ENCODE measurements around the gene DNAJB12. TPM values are rescaled to one million over a fixed set of nuclear protein-coding genes. Genes with fewer than 3 reads are reported as not detected.

DNAJB12 gene
- total RNA-seq, 1 experiment from 2014 or later, result 25.8 TPM

GRCh38 chr10:72315611-72316385 is 38.9 kb downstream of the DNAJB12 start:
- Histone ChIP-seq H3K36me3 (ENCODE audit: control insufficient read depth in 1 of 2, insufficient read depth in 2 of 2, low read length in 2 of 2) (no peaks in the 10 kb centered on the region), H3K27ac (ENCODE audit: low read depth, low read length) (peak overlapping the region; percentile 8; the same call in 1 of the 2 replicates), H2AFZ (ENCODE audit: low read depth, low read length, poor library complexity, severe bottlenecking) (peak overlapping the region; percentile 2), H3K9me2 (ENCODE audit: insufficient read depth) (no peaks in the 10 kb centered on the region), H3K4me3 (replicated peaks in 1 of 2; ENCODE audit: low read depth in 1 of 2, low read length in 2 of 2) (no peak overlapping the region), H3K4me1 (ENCODE audit: control insufficient read depth in 1 of 2, insufficient read depth in 2 of 2, low read length in 2 of 2) (peaks cover 45 to 60% of the 10 kb centered on the region in 2 experiments), H3K9me3 (ENCODE audit: control insufficient read depth in 1 of 2, insufficient read depth in 1 of 2, low read depth in 1 of 2, low read length in 2 of 2) (no peaks in the 10 kb centered on the region), H3K79me2 (ENCODE audit: insufficient read depth, low read length) (no peaks in the 10 kb centered on the region), H3K27me3 (ENCODE audit: insufficient read depth, low read length) (no peaks in the 10 kb centered on the region), H3K4me2 (ENCODE audit: low read length) (peak overlapping the region; percentile 33), H4K20me1 (ENCODE audit: insufficient read depth) (no peaks in the 10 kb centered on the region), H3K9ac (ENCODE audit: low read length) (no peak overlapping the region)
- intact Hi-C loops (cut with micrococcal nuclease), result no loop called here
- ChIA-PET POLR2A (interaction anchor here (1.0 to 9.7 kb wide), 9 partner anchors 7 to 40 kb away, joined by 3 to 221 read pairs (median 5); partner anchors contain the start of gene DDIT4), CTCF (no interaction called here), RAD21 (ENCODE audit: low non-redundant PET in 1 of 2, low total read pairs in 2 of 2, uncharacterized antibody in 2 of 2, unreplicated experiment in 2 of 2) (interaction anchor here in 1 of 2 experiments (0.6 kb wide), 1 partner anchor 61 kb away, joined by 3 read pairs; no protein-coding TSS in a partner anchor)
- ATAC-seq, result no peak
- no peak for DNase-seq (ENCODE audit: low read depth, low spot score)
- TF ChIP-seq SIN3A (IDR thresholded peaks at IDR 0.05; ENCODE audit: low read depth), result no peak
- TF ChIP-seq JUND (IDR thresholded peaks at IDR 0.05), result no peak
- no peak for TF ChIP-seq ZBTB33 (IDR thresholded peaks at IDR 0.05; ENCODE audit: extremely low read depth, insufficient replicate concordance, low read length)
- no peak for TF ChIP-seq ZNF274 (IDR thresholded peaks at IDR 0.05; ENCODE audit: low read depth, low read length)
- TF ChIP-seq CTCF (IDR thresholded peaks at IDR 0.05 in 2 of 3, conservative IDR thresholded peaks at IDR 0.05 in 1 of 3; ENCODE audit: borderline replicate concordance in 1 of 3, insufficient read depth in 1 of 3, low read depth in 2 of 3, low read length in 2 of 3), result no peak
- no peak for TF ChIP-seq RAD21 (IDR thresholded peaks at IDR 0.05; ENCODE audit: low read depth)
- peak; percentile 31 for TF ChIP-seq POLR2A (IDR thresholded peaks at IDR 0.05; ENCODE audit: borderline replicate concordance, extremely low read depth, insufficient read depth, insufficient read length)
- TF ChIP-seq POLR2AphosphoS5 (IDR thresholded peaks at IDR 0.05; ENCODE audit: low read depth, low read length), result 0 out of 2 replicates have a peak, but pooled peaks have one; percentile 22
- 0 out of 2 replicates have a peak, but pooled peaks have one; percentile 7 for TF ChIP-seq ZFX (IDR thresholded peaks at IDR 0.05)
- TF ChIP-seq CEBPB (IDR thresholded peaks at IDR 0.05; ENCODE audit: low read depth), result no peak
- no peak for TF ChIP-seq EZH2phosphoT487 (IDR thresholded peaks at IDR 0.05; ENCODE audit: borderline replicate concordance)
- TF ChIP-seq ELF1 (IDR thresholded peaks at IDR 0.05; ENCODE audit: borderline replicate concordance, low read depth), result no peak
- TF ChIP-seq SP1 (IDR thresholded peaks at IDR 0.05; ENCODE audit: low read depth), result no peak
- TF ChIP-seq YY1 (IDR thresholded peaks at IDR 0.05; ENCODE audit: extremely low read depth, insufficient replicate concordance, low read depth, low read length), result no peak
- no TSS peak for BruUV-seq (replicated peaks)

Data from HCT116 (cell line).